ENCODE results near the gene SLC7A10.

Gene SLC7A10

DNA sequence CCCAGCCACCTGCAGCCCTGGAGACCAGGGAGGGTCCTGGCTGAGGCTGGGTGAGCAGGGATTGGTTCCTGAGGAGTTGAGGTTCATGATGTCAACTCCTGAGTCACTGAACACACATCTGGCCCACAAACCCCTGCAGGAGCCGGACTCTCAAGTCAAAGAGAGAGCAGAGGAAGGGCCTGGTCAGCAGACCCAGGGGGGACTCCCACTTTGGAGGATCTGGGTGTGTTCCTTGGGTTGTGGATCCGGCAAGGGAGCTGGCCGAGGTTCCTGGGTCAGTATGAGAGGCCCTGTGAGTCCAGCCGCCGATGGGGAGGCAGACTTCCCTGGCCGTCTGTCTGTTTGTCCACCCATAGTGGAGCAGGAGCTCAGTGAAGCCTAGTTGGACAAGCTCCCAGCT lies 4.0 kb downstream of the SLC7A10 start:
- H3K9me3 ChIP-seq (ENCODE audit: low read length) = no peaks in the 10 kb centered on the region
- no peaks in the 10 kb centered on the region for H3F3A ChIP-seq (ENCODE audit: insufficient read depth, low read length)
- no peaks in the 10 kb centered on the region for H3K36me3 ChIP-seq (ENCODE audit: insufficient read depth, low read length)
- no peaks in the 10 kb centered on the region for H3K79me2 ChIP-seq (ENCODE audit: insufficient read depth, low read length)
- no peak overlapping the region for H3K4me3 ChIP-seq (ENCODE audit: low read depth, low read length, poor library complexity, severe bottlenecking)
- no peak overlapping the region for H3K27ac ChIP-seq (ENCODE audit: low read depth, low read length, poor library complexity, severe bottlenecking)
- no peak overlapping the region for H3K9ac ChIP-seq (ENCODE audit: low read length)
- H3K27me3 ChIP-seq (ENCODE audit: insufficient read depth, low read length) = 0 out of 2 replicates have a peak, but pooled peaks cover 4% of the 10 kb centered on the region
- H3K9me2 ChIP-seq (ENCODE audit: low read depth, low read length) = no peaks in the 10 kb centered on the region
- no peak overlapping the region for H2AFZ ChIP-seq (ENCODE audit: low read length)
- no peaks in the 10 kb centered on the region for H4K20me1 ChIP-seq (ENCODE audit: insufficient read depth, low read length)
- no peak overlapping the region for H3K4me2 ChIP-seq (ENCODE audit: low read length)
- no peaks in the 10 kb centered on the region for H3K4me1 ChIP-seq (ENCODE audit: insufficient read depth, low read length, severe bottlenecking)
- TF ChIP-seq EZH2 (IDR thresholded peaks at IDR 0.05; ENCODE audit: borderline replicate concordance, low read length) = no peak
- TF ChIP-seq, protein P1, sequence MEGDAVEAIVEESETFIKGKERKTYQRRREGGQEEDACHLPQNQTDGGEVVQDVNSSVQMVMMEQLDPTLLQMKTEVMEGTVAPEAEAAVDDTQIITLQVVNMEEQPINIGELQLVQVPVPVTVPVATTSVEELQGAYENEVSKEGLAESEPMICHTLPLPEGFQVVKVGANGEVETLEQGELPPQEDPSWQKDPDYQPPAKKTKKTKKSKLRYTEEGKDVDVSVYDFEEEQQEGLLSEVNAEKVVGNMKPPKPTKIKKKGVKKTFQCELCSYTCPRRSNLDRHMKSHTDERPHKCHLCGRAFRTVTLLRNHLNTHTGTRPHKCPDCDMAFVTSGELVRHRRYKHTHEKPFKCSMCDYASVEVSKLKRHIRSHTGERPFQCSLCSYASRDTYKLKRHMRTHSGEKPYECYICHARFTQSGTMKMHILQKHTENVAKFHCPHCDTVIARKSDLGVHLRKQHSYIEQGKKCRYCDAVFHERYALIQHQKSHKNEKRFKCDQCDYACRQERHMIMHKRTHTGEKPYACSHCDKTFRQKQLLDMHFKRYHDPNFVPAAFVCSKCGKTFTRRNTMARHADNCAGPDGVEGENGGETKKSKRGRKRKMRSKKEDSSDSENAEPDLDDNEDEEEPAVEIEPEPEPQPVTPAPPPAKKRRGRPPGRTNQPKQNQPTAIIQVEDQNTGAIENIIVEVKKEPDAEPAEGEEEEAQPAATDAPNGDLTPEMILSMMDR (IDR thresholded peaks at IDR 0.05; ENCODE audit: low read length) = no peak

DNA sequence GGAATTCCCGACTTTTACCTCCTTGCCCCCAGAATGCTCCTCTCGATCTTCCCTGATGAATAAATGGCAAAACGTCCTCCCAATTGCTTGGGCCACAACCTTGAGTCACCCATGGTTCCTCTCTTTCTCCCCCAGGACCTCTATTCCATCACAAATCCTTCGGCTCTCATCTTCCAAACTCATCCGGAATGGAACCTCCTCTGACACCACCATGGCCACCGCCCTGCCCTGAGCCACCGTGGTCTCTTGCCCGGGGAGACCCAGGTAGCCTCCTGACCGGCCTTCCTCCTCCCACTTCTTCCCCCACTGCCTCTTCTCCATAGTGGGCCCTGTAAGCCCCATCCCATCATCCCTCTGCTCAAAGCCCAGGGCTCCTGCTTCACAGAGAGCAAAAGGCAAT lies 4.9 kb downstream of the SLC7A10 start:
- Histone ChIP-seq H3K27me3 (ENCODE audit: insufficient read depth, low read length) (0 out of 2 replicates have a peak, but pooled peaks cover 4% of the 10 kb centered on the region), H3K4me3 (ENCODE audit: low read depth, low read length, poor library complexity, severe bottlenecking) (no peak overlapping the region), H3K79me2 (ENCODE audit: insufficient read depth, low read length) (no peaks in the 10 kb centered on the region), H2AFZ (ENCODE audit: low read length) (no peak overlapping the region), H3K9me2 (ENCODE audit: low read depth, low read length) (no peaks in the 10 kb centered on the region), H3F3A (ENCODE audit: insufficient read depth, low read length) (no peaks in the 10 kb centered on the region), H3K9me3 (ENCODE audit: low read length) (no peaks in the 10 kb centered on the region), H4K20me1 (ENCODE audit: insufficient read depth, low read length) (no peaks in the 10 kb centered on the region), H3K4me1 (ENCODE audit: insufficient read depth, low read length, severe bottlenecking) (no peaks in the 10 kb centered on the region), H3K4me2 (ENCODE audit: low read length) (no peak overlapping the region), H3K9ac (ENCODE audit: low read length) (no peak overlapping the region), H3K36me3 (ENCODE audit: insufficient read depth, low read length) (no peaks in the 10 kb centered on the region), H3K27ac (ENCODE audit: low read depth, low read length, poor library complexity, severe bottlenecking) (no peak overlapping the region)
- TF ChIP-seq EZH2 (IDR thresholded peaks at IDR 0.05; ENCODE audit: borderline replicate concordance, low read length) = no peak
- TF ChIP-seq, protein P1 (IDR thresholded peaks at IDR 0.05; ENCODE audit: low read length) = no peak

GRCh38 chr19:33220115-33220514 lies 5.5 kb downstream of the SLC7A10 start:
- Histone ChIP-seq H3K9me2 (ENCODE audit: low read depth, low read length) (no peaks in the 10 kb centered on the region), H3K36me3 (ENCODE audit: insufficient read depth, low read length) (no peaks in the 10 kb centered on the region), H3K4me3 (ENCODE audit: low read depth, low read length, poor library complexity, severe bottlenecking) (no peak overlapping the region), H3K9ac (ENCODE audit: low read length) (no peak overlapping the region), H3K27me3 (ENCODE audit: insufficient read depth, low read length) (0 out of 2 replicates have a peak, but pooled peaks cover 4% of the 10 kb centered on the region), H3K4me1 (ENCODE audit: insufficient read depth, low read length, severe bottlenecking) (no peaks in the 10 kb centered on the region), H3K79me2 (ENCODE audit: insufficient read depth, low read length) (no peaks in the 10 kb centered on the region), H2AFZ (ENCODE audit: low read length) (no peak overlapping the region), H3K27ac (ENCODE audit: low read depth, low read length, poor library complexity, severe bottlenecking) (no peak overlapping the region), H3F3A (ENCODE audit: insufficient read depth, low read length) (no peaks in the 10 kb centered on the region), H3K4me2 (ENCODE audit: low read length) (no peak overlapping the region), H4K20me1 (ENCODE audit: insufficient read depth, low read length) (no peaks in the 10 kb centered on the region), H3K9me3 (ENCODE audit: low read length) (no peaks in the 10 kb centered on the region)
- TF ChIP-seq, protein P1 (IDR thresholded peaks at IDR 0.05; ENCODE audit: low read length) = no peak
- TF ChIP-seq EZH2 (IDR thresholded peaks at IDR 0.05; ENCODE audit: borderline replicate concordance, low read length) = no peak

All from OCI-LY1 (cell line).